ENCODE data around the gene HDAC3.

GRCh38 chr5:141602606-141603005 is 34.0 kb downstream of the HDAC3 start:
- TF ChIP-seq CTCF (IDR thresholded peaks at IDR 0.05): no peak
- no peak for TF ChIP-seq POLR2A (IDR thresholded peaks at IDR 0.05)

Data from thyroid gland (tissue), 4 donors.